ENCODE data around the gene MSH3. TPM values are rescaled to one million over a fixed set of nuclear protein-coding genes. Genes with fewer than 3 reads are reported as not detected.
"Not testable (repeated sequence)": the region's sequence is repeated elsewhere in the genome, so short reads cannot be mapped to it uniquely, and the experiment has no call there.

Gene MSH3
- polyA plus RNA-seq, 4 donors: 3.5 to 15.6 (median 4.8) TPM

DNA sequence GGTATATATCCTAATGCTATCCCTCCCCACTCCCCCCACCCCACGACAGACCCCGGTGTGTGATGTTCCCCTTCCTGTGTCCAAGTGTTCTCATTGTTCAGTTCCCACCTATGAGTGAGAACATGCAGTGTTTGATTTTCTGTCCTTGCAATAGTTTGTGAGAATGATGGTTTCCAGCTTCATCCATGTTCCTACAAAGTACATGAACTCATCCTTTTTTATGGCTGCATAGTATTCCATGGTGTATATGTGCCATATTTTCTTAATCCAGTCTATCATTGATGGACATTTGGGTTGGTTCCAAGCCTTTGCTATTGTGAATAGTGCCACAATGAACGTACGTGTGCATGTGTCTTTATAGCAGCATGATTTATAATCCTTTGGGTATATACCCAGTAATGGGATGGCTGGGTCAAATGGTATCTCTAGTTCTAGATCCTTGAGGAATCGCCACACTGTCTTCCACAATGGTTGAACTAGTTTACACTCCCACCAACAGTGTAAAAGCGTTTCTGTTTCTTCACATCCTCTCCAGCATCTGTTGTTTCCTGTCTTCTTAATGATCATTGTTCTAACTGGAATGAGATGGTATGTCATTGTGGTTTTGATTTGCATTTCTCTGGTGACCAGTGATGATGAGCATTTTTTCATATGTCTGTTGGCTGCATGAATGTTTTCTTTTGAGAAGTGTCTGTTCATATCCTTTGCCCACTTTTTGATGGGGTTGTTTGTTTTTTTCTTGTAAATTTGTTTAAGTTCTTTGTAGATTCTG is 186.8 kb downstream of the MSH3 start:
- H3K4me3 ChIP-seq (ENCODE audit: low read depth in 1 of 3, low read length in 3 of 3); H3K9me3 ChIP-seq (ENCODE audit: control insufficient read depth in 2 of 2, insufficient read depth in 1 of 2, low read depth in 1 of 2, low read length in 1 of 2); H3K27me3 ChIP-seq (ENCODE audit: control insufficient read depth in 3 of 3, insufficient read depth in 3 of 3, low read length in 3 of 3); H3K27ac ChIP-seq (ENCODE audit: low read depth in 1 of 3, low read length in 2 of 3); DNase-seq; H3K4me1 ChIP-seq (ENCODE audit: control insufficient read depth in 3 of 3, insufficient read depth in 2 of 3, low read depth in 1 of 3, low read length in 2 of 3); H3K36me3 ChIP-seq (ENCODE audit: control insufficient read depth in 3 of 3, insufficient read depth in 2 of 3, low read depth in 1 of 3, low read length in 3 of 3); FAIRE-seq: not testable (repeated sequence)
- WGBS, 3 donors: 87 to 100% (median 94%) methylated on average over 5 to 6 of the region's 6 CpGs

DNA sequence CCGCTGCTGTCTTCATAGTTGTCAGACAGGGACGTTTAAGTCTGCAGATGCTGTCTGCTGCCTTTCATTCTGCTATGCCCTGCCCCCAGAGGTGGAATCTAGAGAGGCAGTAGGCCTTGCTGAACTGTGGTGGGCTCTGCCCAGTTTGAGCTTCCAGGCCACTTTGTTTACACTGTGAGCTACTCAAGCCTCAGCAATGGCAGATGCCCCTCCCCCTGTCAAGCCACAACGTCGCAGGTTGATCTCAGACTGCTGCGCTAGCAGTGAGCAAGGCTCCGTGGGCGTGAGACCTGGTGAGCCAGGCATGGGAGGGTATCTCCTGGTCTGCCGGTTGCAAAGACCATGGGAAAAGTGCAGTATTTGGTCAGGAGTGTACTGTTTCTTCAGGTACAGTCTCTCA is 192.0 kb downstream of the MSH3 start:
- H3K27me3 ChIP-seq (ENCODE audit: control insufficient read depth in 3 of 3, insufficient read depth in 3 of 3, low read length in 3 of 3); H3K4me1 ChIP-seq (ENCODE audit: control insufficient read depth in 3 of 3, insufficient read depth in 2 of 3, low read depth in 1 of 3, low read length in 2 of 3); DNase-seq; FAIRE-seq; H3K4me3 ChIP-seq (ENCODE audit: low read depth in 1 of 3, low read length in 3 of 3); H3K27ac ChIP-seq (ENCODE audit: low read depth in 1 of 3, low read length in 2 of 3): not testable (repeated sequence)
- WGBS, 3 donors: 85 to 90% (median 88%) methylated on average over 8 of the region's 8 CpGs
- Histone ChIP-seq H3K36me3 (ENCODE audit: control insufficient read depth in 3 of 3, insufficient read depth in 2 of 3, low read depth in 1 of 3, low read length in 3 of 3) (peaks cover 0 to 20% (median 2%) of the 10 kb centered on the region in 3 donors), H3K9me3 (ENCODE audit: control insufficient read depth in 2 of 2, insufficient read depth in 1 of 2, low read depth in 1 of 2, low read length in 1 of 2) (peaks cover 0 to 24% of the 10 kb centered on the region in 2 donors)

DNA sequence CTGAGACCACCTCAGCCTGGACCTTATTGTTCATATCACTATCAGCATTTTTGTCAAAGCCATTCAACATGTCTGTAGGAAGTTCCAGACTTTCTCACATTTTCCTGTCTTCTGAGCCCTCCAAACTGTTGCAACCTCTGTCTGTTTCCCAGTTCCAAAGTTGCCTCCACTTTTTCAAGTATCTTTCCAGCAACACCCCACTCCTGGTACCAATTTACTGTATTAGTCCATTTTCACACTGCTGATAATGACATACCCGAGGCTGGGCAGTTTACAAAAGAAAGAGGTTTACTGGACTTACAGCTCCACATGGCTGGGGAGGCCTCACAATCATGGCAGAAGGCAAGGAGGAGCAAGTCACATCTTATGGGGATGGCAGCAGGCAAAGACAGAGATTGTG is 195.7 kb downstream of the MSH3 start:
- WGBS, 3 donors: 92 to 96% (median 95%) methylated on average over 1 of the region's 1 CpG
- H3K27me3 ChIP-seq (ENCODE audit: control insufficient read depth in 3 of 3, insufficient read depth in 3 of 3, low read length in 3 of 3); FAIRE-seq; DNase-seq; H3K4me1 ChIP-seq (ENCODE audit: control insufficient read depth in 3 of 3, insufficient read depth in 2 of 3, low read depth in 1 of 3, low read length in 2 of 3); H3K27ac ChIP-seq (ENCODE audit: low read depth in 1 of 3, low read length in 2 of 3); H3K4me3 ChIP-seq (ENCODE audit: low read depth in 1 of 3, low read length in 3 of 3): not testable (repeated sequence)
- Histone ChIP-seq H3K36me3 (ENCODE audit: control insufficient read depth in 3 of 3, insufficient read depth in 2 of 3, low read depth in 1 of 3, low read length in 3 of 3) (peaks cover 0 to 20% (median 4%) of the 10 kb centered on the region in 3 donors), H3K9me3 (ENCODE audit: control insufficient read depth in 2 of 2, insufficient read depth in 1 of 2, low read depth in 1 of 2, low read length in 1 of 2) (peaks cover 0 to 24% of the 10 kb centered on the region in 2 donors)

DNA sequence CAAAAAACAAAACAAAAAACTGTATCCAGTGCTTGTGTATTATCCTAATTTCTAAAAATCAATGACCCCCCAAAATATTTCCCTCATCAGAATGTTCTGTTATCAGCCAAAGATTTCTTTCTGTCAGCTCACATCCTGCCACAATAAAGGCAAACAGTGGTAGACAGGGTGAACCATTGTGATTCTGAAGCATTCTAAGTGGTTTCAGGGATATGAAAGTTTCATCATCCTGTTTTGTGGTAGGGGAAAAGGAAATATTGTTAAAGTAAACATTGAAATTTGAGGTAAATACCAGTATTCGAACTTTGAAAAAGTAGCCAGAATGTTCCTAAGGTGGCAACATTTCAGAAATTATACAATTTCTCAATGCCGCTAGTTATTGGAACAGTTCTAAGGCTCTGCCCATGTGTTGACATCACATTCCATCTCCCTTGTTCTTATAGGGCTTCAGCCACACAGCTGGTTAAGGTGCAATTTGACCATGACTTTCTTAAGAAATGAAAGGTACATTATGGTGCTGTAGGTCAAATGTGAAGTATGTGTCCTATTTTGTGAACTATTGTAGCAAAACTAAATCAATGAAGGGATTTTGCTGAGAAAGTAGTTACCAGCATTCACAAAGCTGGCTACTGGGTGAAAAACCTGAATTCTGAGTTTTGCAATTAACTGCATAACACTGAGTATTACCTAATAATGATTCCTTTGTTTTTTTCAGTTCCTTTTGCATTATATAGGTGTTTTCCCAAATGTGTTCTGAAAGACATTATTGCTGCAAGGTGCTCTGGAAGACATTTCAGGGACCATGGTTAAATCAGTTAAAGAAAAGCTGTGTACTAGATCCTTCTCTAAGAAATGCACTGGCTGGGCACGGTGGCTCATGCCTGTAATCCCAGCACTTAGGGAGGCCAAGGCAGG is 198.1 kb downstream of the MSH3 start:
- Histone ChIP-seq H3K36me3 (ENCODE audit: control insufficient read depth in 3 of 3, insufficient read depth in 2 of 3, low read depth in 1 of 3, low read length in 3 of 3) (peaks cover 2 to 15% (median 9%) of the 10 kb centered on the region in 3 donors), H3K27ac (ENCODE audit: low read depth in 1 of 3, low read length in 2 of 3) (no peak overlapping the region), H3K4me1 (ENCODE audit: control insufficient read depth in 3 of 3, insufficient read depth in 2 of 3, low read depth in 1 of 3, low read length in 2 of 3) (no peaks in the 10 kb centered on the region), H3K9me3 (ENCODE audit: control insufficient read depth in 2 of 2, insufficient read depth in 1 of 2, low read depth in 1 of 2, low read length in 1 of 2) (peaks cover 0 to 17% of the 10 kb centered on the region in 2 donors), H3K27me3 (ENCODE audit: control insufficient read depth in 3 of 3, insufficient read depth in 3 of 3, low read length in 3 of 3) (no peaks in the 10 kb centered on the region), H3K4me3 (ENCODE audit: low read depth in 1 of 3, low read length in 3 of 3) (no peak overlapping the region)
- 88 to 91% (median 90%) methylated on average over 3 of the region's 3 CpGs for WGBS, 3 donors
- no peak for FAIRE-seq
- no peak for DNase-seq

DNA sequence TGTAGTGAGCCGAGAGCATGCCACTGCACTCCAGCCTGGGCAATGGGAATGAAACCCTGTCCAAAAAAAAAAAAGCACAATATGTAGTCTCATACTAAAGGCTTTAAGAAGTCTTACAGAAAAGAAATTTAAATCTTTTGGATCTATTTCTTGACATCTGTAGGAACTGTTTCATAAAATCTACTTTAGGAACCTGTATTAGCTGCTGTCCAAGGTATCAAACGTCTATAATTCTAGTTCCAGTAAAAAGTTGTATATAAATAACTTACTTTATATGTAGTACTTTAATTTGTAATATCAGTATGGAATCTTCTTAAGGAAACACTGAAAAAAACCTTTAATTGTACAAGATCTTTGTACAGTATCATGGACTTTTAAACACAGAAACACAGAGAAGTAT is 199.0 kb downstream of the MSH3 start:
- Histone ChIP-seq H3K27me3 (ENCODE audit: control insufficient read depth in 3 of 3, insufficient read depth in 3 of 3, low read length in 3 of 3) (no peaks in the 10 kb centered on the region), H3K36me3 (ENCODE audit: control insufficient read depth in 3 of 3, insufficient read depth in 2 of 3, low read depth in 1 of 3, low read length in 3 of 3) (peaks cover 2 to 16% (median 7%) of the 10 kb centered on the region in 3 donors), H3K27ac (ENCODE audit: low read depth in 1 of 3, low read length in 2 of 3) (no peak overlapping the region), H3K4me3 (ENCODE audit: low read depth in 1 of 3, low read length in 3 of 3) (no peak overlapping the region), H3K4me1 (ENCODE audit: control insufficient read depth in 3 of 3, insufficient read depth in 2 of 3, low read depth in 1 of 3, low read length in 2 of 3) (no peaks in the 10 kb centered on the region), H3K9me3 (ENCODE audit: control insufficient read depth in 2 of 2, insufficient read depth in 1 of 2, low read depth in 1 of 2, low read length in 1 of 2) (peaks cover 0 to 20% of the 10 kb centered on the region in 2 donors)
- no peak for FAIRE-seq
- WGBS, 3 donors: 84 to 91% (median 87%) methylated on average over 2 of the region's 2 CpGs
- no peak for DNase-seq

DNA sequence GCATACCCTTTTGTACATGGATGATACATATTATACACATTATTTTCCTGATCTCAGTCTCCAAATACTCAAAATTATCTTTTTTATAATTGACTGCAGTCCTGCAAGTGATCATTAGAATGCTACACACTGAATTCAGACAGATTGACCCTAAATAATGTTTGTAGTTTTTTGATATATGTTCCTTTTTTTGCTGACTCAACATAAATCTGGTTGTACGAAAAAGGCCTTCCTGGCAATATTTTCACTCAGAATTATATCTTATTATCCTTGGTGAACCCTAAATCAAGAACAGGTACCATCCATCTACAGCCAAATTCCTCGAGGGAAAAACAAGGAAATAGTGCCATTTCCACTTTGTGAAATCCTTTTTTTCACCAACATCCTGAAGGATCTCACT is 200.1 kb downstream of the MSH3 start:
- no peak for FAIRE-seq
- 89 to 92% (median 90%) methylated on average over 2 of the region's 2 CpGs for WGBS, 3 donors
- H3K4me3 ChIP-seq (ENCODE audit: low read depth in 1 of 3, low read length in 3 of 3): no peak overlapping the region
- no peak overlapping the region for H3K27ac ChIP-seq (ENCODE audit: low read depth in 1 of 3, low read length in 2 of 3)
- no peak for DNase-seq
- no peaks in the 10 kb centered on the region for H3K4me1 ChIP-seq (ENCODE audit: control insufficient read depth in 3 of 3, insufficient read depth in 2 of 3, low read depth in 1 of 3, low read length in 2 of 3)
- H3K9me3 ChIP-seq (ENCODE audit: control insufficient read depth in 2 of 2, insufficient read depth in 1 of 2, low read depth in 1 of 2, low read length in 1 of 2): peaks cover 0 to 13% of the 10 kb centered on the region in 2 donors
- H3K27me3 ChIP-seq (ENCODE audit: control insufficient read depth in 3 of 3, insufficient read depth in 3 of 3, low read length in 3 of 3): no peaks in the 10 kb centered on the region
- peaks cover 2 to 11% (median 9%) of the 10 kb centered on the region in 3 donors for H3K36me3 ChIP-seq (ENCODE audit: control insufficient read depth in 3 of 3, insufficient read depth in 2 of 3, low read depth in 1 of 3, low read length in 3 of 3)

DNA sequence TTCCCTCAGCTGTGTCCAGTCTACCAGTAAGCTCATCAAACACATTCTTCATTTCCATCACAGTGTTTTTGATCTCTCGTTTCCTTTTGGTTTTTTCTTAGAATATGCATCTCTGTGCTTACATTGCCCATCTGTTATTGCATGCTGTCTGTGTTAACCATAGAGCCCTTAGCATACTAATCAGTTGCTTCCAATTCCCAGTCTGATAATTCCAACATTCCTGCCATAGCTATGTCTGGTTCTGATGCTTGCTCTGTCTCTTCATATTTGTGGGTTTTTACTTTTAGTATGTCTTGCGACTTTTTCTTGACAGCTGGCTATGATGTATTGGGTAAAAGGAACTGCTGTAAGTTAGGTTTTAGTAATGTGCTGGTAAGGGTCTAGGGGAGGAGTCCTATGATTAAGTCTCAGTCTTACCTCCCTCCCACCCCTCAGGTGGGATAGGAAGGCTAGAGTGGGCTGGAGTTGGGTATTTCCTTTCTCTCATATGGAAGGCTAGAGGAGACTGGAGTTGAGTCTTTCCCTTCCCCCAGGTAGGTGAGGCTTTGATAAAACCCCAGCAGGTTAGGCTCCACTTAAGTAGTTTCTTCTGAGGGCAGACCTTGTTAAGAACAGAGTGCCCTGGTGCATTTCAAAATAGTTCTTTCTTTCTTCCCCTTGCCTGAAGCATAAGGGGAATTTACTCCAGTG is 206.6 kb downstream of the MSH3 start:
- WGBS, 3 donors: 66 to 90% (median 83%) methylated on average over 2 of the region's 2 CpGs
- FAIRE-seq: no peak

DNA sequence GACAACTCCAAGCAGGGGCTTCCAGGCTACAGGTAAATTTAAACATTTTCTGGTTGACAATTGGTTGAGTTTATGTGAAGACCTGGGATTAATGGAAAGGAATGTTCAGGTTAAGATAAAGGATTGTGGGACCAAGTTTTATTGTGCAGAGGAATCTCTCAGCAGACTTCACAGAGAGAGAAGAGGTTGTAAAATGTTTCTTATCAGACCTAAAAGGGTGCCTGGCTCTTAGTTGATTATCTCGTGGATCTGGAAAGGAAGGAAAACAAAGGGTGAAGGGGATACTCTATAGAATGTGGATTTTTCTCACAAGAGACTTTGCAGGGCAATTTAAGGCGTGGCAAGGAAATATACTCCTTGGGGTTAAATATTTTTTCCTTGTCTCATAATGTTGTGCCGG is 209.3 kb downstream of the MSH3 start:
- no peaks in the 10 kb centered on the region for H3K4me1 ChIP-seq (ENCODE audit: control insufficient read depth in 3 of 3, insufficient read depth in 2 of 3, low read depth in 1 of 3, low read length in 2 of 3)
- no peaks in the 10 kb centered on the region for H3K9me3 ChIP-seq (ENCODE audit: control insufficient read depth in 2 of 2, insufficient read depth in 1 of 2, low read depth in 1 of 2, low read length in 1 of 2)
- 35 to 56% (median 42%) methylated on average over 3 of the region's 3 CpGs for WGBS, 3 donors
- no peak overlapping the region for H3K27ac ChIP-seq (ENCODE audit: low read depth in 1 of 3, low read length in 2 of 3)
- no peak for FAIRE-seq
- no peak overlapping the region for H3K4me3 ChIP-seq (ENCODE audit: low read depth in 1 of 3, low read length in 3 of 3)
- peak in 1 of 2 donors; percentile 17 for DNase-seq
- peaks cover 0 to 15% (median 3%) of the 10 kb centered on the region in 3 donors for H3K36me3 ChIP-seq (ENCODE audit: control insufficient read depth in 3 of 3, insufficient read depth in 2 of 3, low read depth in 1 of 3, low read length in 3 of 3)
- no peaks in the 10 kb centered on the region for H3K27me3 ChIP-seq (ENCODE audit: control insufficient read depth in 3 of 3, insufficient read depth in 3 of 3, low read length in 3 of 3)

More for the DNA sequence above, 206.6 kb downstream of the MSH3 start:
- no peak overlapping the region for H3K4me3 ChIP-seq (ENCODE audit: low read depth in 1 of 3, low read length in 3 of 3)
- DNase-seq: no peak
- H3K36me3 ChIP-seq (ENCODE audit: control insufficient read depth in 3 of 3, insufficient read depth in 2 of 3, low read depth in 1 of 3, low read length in 3 of 3): peaks cover 0 to 12% (median 2%) of the 10 kb centered on the region in 3 donors
- no peak overlapping the region for H3K27ac ChIP-seq (ENCODE audit: low read depth in 1 of 3, low read length in 2 of 3)
- H3K27me3 ChIP-seq (ENCODE audit: control insufficient read depth in 3 of 3, insufficient read depth in 3 of 3, low read length in 3 of 3): no peaks in the 10 kb centered on the region
- H3K9me3 ChIP-seq (ENCODE audit: control insufficient read depth in 2 of 2, insufficient read depth in 1 of 2, low read depth in 1 of 2, low read length in 1 of 2): peaks cover 0 to 3% of the 10 kb centered on the region in 2 donors
- H3K4me1 ChIP-seq (ENCODE audit: control insufficient read depth in 3 of 3, insufficient read depth in 2 of 3, low read depth in 1 of 3, low read length in 2 of 3): no peaks in the 10 kb centered on the region

All from small intestine (tissue), 7 donors.